Muscle layer of colon (tissue), 2 donors: Measurements from ENCODE around the gene MALL.

Source experiments
- H3K27ac ChIP-seq: one replicate; pipeline ENCODE4 v1.7.0; 2013; ENCODE audit warnings: low read depth, mild to moderate bottlenecking, low read length, moderate library complexity
- H3K27me3 ChIP-seq, 2 donors: one replicate each; pipeline ENCODE4 v1.7.0; 2013; ENCODE audit warnings: low read length in 2 of 2, mild to moderate bottlenecking in 2 of 2; ENCODE audit not compliant: insufficient read depth in 2 of 2, control insufficient read depth in 1 of 2
- H3K36me3 ChIP-seq: one replicate; pipeline ENCODE4 v1.7.0; 2013; ENCODE audit warnings: mild to moderate bottlenecking, low read length; ENCODE audit not compliant: insufficient read depth
- H3K4me1 ChIP-seq: one replicate; pipeline ENCODE4 v1.7.0; 2013; ENCODE audit warnings: mild to moderate bottlenecking, low read length; ENCODE audit not compliant: insufficient read depth
- H3K4me3 ChIP-seq, 2 donors: one replicate each; pipeline ENCODE4 v1.7.0; 2013; ENCODE audit warnings: low read length in 2 of 2, low read depth in 1 of 2, mild to moderate bottlenecking in 1 of 2, moderate library complexity in 1 of 2
- H3K9ac ChIP-seq: one replicate; pipeline ENCODE4 v1.7.0; 2013; ENCODE audit warnings: low read length
- H3K9me3 ChIP-seq: one replicate; pipeline ENCODE4 v1.7.0; 2013; ENCODE audit warnings: mild to moderate bottlenecking, low read length
- donor health status: abdominal sarcoma.
- donor health status: Adenocarcinoma of cecum.

MALL gene

GRCh38 chr2:110134025-110134424 lies 18.4 kb upstream of the MALL start:
- peaks cover 4% of the 10 kb centered on the region for H3K36me3 ChIP-seq
- no peak overlapping the region for H3K9ac ChIP-seq
- H3K9me3 ChIP-seq = no peaks in the 10 kb centered on the region
- H3K4me1 ChIP-seq = no peaks in the 10 kb centered on the region
- no peaks in the 10 kb centered on the region for H3K27me3 ChIP-seq
- no peak overlapping the region for H3K4me3 ChIP-seq
- no peak overlapping the region for H3K27ac ChIP-seq

- H3K4me3 ChIP-seq = no peak overlapping the region
- peaks cover 13% of the 10 kb centered on the region for H3K36me3 ChIP-seq
- H3K9ac ChIP-seq = no peak overlapping the region
- no peaks in the 10 kb centered on the region for H3K4me1 ChIP-seq
- H3K27ac ChIP-seq = no peak overlapping the region
- no peaks in the 10 kb centered on the region for H3K9me3 ChIP-seq
- no peaks in the 10 kb centered on the region for H3K27me3 ChIP-seq
These were observed 15.5 kb upstream of the MALL start for GRCh38 chr2:110131166-110131565.

DNA sequence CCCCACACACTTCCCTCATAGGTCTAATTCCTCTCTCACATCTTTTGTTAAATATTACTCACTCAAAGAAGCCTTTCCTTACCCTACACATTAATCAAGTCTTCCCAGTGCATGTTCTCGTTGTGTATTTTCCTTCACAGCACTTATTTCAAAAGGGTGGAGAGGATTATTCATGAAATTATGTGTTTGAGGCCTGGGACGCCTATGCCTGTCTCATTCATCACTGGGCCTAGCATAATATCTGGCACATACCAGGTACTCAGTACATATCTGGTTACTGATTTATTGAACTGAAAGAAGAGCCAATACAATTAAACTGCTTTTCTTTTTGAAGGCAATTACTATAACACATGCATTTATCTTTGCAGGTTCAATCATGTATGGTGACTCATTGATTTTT lies 15.1 kb upstream of the MALL start:
- H3K27ac ChIP-seq = no peak overlapping the region
- peaks cover 13% of the 10 kb centered on the region for H3K36me3 ChIP-seq
- no peak overlapping the region for H3K9ac ChIP-seq
- no peaks in the 10 kb centered on the region for H3K9me3 ChIP-seq
- H3K4me3 ChIP-seq = no peak overlapping the region
- no peaks in the 10 kb centered on the region for H3K4me1 ChIP-seq
- H3K27me3 ChIP-seq = no peaks in the 10 kb centered on the region

- no peak overlapping the region for H3K4me3 ChIP-seq
- no peak overlapping the region for H3K27ac ChIP-seq
- H3K4me1 ChIP-seq = no peaks in the 10 kb centered on the region
- no peaks in the 10 kb centered on the region for H3K9me3 ChIP-seq
- H3K27me3 ChIP-seq = no peaks in the 10 kb centered on the region
- H3K36me3 ChIP-seq = peaks cover 13% of the 10 kb centered on the region
- H3K9ac ChIP-seq = no peak overlapping the region
These were observed 11.3 kb upstream of the MALL start for GRCh38 chr2:110126906-110127305.

GRCh38 chr2:110126086-110126773 lies 10.6 kb upstream of the MALL start:
- H3K4me3 ChIP-seq = no peak overlapping the region
- H3K27ac ChIP-seq = no peak overlapping the region

GRCh38 chr2:110124939-110125691 lies 9.5 kb upstream of the MALL start:
- Histone ChIP-seq H3K9ac (no peak overlapping the region), H3K9me3 (no peaks in the 10 kb centered on the region), H3K4me1 (no peaks in the 10 kb centered on the region), H3K4me3 (no peak overlapping the region), H3K27me3 (no peaks in the 10 kb centered on the region), H3K36me3 (peaks cover 9% of the 10 kb centered on the region), H3K27ac (no peak overlapping the region)

More at GRCh38 chr2:110126086-110126773, 10.6 kb upstream of the MALL start:
- Histone ChIP-seq H3K9me3 (no peaks in the 10 kb centered on the region), H3K36me3 (peaks cover 13% of the 10 kb centered on the region), H3K27me3 (no peaks in the 10 kb centered on the region), H3K4me1 (no peaks in the 10 kb centered on the region), H3K9ac (no peak overlapping the region)

GRCh38 chr2:110124038-110124825 lies 8.6 kb upstream of the MALL start:
- Histone ChIP-seq H3K4me3 (no peak overlapping the region), H3K27me3 (no peaks in the 10 kb centered on the region), H3K9me3 (no peaks in the 10 kb centered on the region), H3K9ac (no peak overlapping the region), H3K27ac (no peak overlapping the region), H3K36me3 (peaks cover 9% of the 10 kb centered on the region), H3K4me1 (no peaks in the 10 kb centered on the region)

DNA sequence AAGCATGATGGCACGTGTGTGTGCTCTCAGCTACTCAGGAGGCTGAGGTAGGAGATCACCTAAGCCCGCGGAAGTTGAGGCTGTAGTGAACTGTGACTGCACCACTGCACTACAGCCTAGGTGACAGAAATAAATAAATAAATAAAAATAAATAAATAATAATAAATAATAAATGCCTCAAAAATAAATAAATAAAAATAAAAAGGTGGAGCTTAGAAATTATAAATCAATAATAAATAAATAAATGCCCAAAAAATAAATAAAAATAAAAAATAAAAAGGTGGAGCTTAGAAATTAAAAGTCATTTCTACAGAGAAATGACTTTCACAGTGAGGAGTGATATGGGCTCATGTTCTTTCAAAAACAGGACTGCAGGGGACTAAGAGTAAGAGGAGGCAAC lies 6.0 kb upstream of the MALL start:
- H3K4me3 ChIP-seq = no peak overlapping the region
- no peaks in the 10 kb centered on the region for H3K9me3 ChIP-seq
- no peak overlapping the region for H3K9ac ChIP-seq

DNA sequence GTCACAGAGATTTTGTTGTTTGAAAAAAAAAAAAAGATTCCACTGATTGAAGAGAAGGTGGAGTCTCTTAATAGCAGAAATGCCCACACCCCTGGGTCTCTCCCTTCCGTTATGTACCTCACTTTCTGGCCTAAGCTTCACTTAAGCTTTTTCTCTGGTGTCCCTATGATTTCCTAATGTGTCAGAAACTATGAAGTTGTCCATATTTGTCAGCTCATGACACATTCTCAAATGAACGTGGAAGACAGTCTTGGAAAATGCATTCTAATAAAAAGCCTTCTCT lies 5.4 kb upstream of the MALL start:
- H3K36me3 ChIP-seq = no peaks in the 10 kb centered on the region
- no peaks in the 10 kb centered on the region for H3K4me1 ChIP-seq
- H3K27me3 ChIP-seq = peaks cover 14 to 21% of the 10 kb centered on the region in 2 donors
- no peaks in the 10 kb centered on the region for H3K9me3 ChIP-seq
- H3K27ac ChIP-seq = no peak overlapping the region
- no peak overlapping the region for H3K9ac ChIP-seq
- H3K4me3 ChIP-seq = no peak overlapping the region

More for the DNA sequence above, 6.0 kb upstream of the MALL start:
- Histone ChIP-seq H3K36me3 (no peaks in the 10 kb centered on the region), H3K4me1 (no peaks in the 10 kb centered on the region), H3K27ac (no peak overlapping the region), H3K27me3 (peaks cover 8 to 15% of the 10 kb centered on the region in 2 donors)

GRCh38 chr2:110120171-110121051 lies 4.8 kb upstream of the MALL start:
- Histone ChIP-seq H3K36me3 (no peaks in the 10 kb centered on the region), H3K9ac (no peak overlapping the region), H3K27me3 (peaks cover 20 to 23% of the 10 kb centered on the region in 2 donors), H3K4me3 (no peak overlapping the region), H3K27ac (no peak overlapping the region), H3K9me3 (no peaks in the 10 kb centered on the region), H3K4me1 (no peaks in the 10 kb centered on the region)
